HEK293 (cell line): ENCODE data around the gene PRRT1.

Source experiments
- HIC1 ChIP-seq: fragments of 450-650 bp; formaldehyde crosslinking; IDR thresholded peaks from 2 replicates; pipeline ENCODE4 v1.5.1; 2016; ENCODE audit warnings: missing biosample characterization, missing genetic modification characterization
- KLF16 ChIP-seq: fragments of 450-650 bp; formaldehyde crosslinking; IDR thresholded peaks from 2 replicates; pipeline ENCODE4 v1.5.1; 2017; ENCODE audit warnings: missing biosample characterization, missing genetic modification characterization
- MZF1 ChIP-seq: fragments of 450-650 bp; formaldehyde crosslinking; IDR thresholded peaks from 2 replicates; pipeline ENCODE4 v1.5.1; 2017; ENCODE audit warnings: missing biosample characterization, missing genetic modification characterization, borderline replicate concordance
- RBAK ChIP-seq: fragments of 450-650 bp; formaldehyde crosslinking; IDR thresholded peaks from 2 replicates; pipeline ENCODE4 v1.5.1; 2016; ENCODE audit warnings: missing biosample characterization, missing genetic modification characterization
- SCRT1 ChIP-seq: fragments of 450-650 bp; formaldehyde crosslinking; IDR thresholded peaks from 2 replicates; pipeline ENCODE4 v1.5.1; 2016; ENCODE audit warnings: missing biosample characterization, missing genetic modification characterization, borderline replicate concordance
- ZBTB10 ChIP-seq: fragments of 450-650 bp; formaldehyde crosslinking; IDR thresholded peaks from 2 replicates; pipeline ENCODE4 v1.5.1; 2016; ENCODE audit warnings: missing biosample characterization, missing genetic modification characterization
- ZBTB20 ChIP-seq: fragments of 450-650 bp; formaldehyde crosslinking; IDR thresholded peaks from 2 replicates; pipeline ENCODE4 v1.5.1; 2016; ENCODE audit warnings: missing biosample characterization, missing genetic modification characterization
- ZBTB44 ChIP-seq: fragments of 450-650 bp; IDR thresholded peaks from 2 replicates; pipeline ENCODE4 v1.5.1; 2018; ENCODE audit warnings: missing biosample characterization, mild to moderate bottlenecking, missing genetic modification characterization
- ZNF112 ChIP-seq: fragments of 450-650 bp; formaldehyde crosslinking; IDR thresholded peaks from 2 replicates; pipeline ENCODE4 v1.5.0; 2017; ENCODE audit warnings: missing biosample characterization, missing genetic modification characterization
- ZNF18 ChIP-seq: fragments of 450-650 bp; formaldehyde crosslinking; IDR thresholded peaks from 2 replicates; pipeline ENCODE4 v1.5.1; 2016; ENCODE audit warnings: missing biosample characterization, missing genetic modification characterization
- ZNF214 ChIP-seq: fragments of 450-650 bp; formaldehyde crosslinking; IDR thresholded peaks from 2 replicates; pipeline ENCODE4 v1.5.1; 2017; ENCODE audit warnings: missing biosample characterization, mild to moderate bottlenecking, missing genetic modification characterization, borderline replicate concordance
- ZNF274 ChIP-seq, 2 experiments: fragments of 200-500 bp in 1 of 2; fragments of 450-650 bp in 1 of 2; sonication (Bioruptor generic) in 1 of 2; formaldehyde crosslinking in 1 of 2; IDR thresholded peaks; 2 replicates each; pipeline versions ENCODE4 v1.5.1 to v1.6.1; 2014 to 2016; ENCODE audit warnings: borderline replicate concordance in 1 of 2, inconsistent platforms in 1 of 2, low read length in 1 of 2, missing biosample characterization in 1 of 2, missing genetic modification characterization in 1 of 2
- ZNF280D ChIP-seq: fragments of 450-650 bp; formaldehyde crosslinking; IDR thresholded peaks from 2 replicates; pipeline ENCODE4 v1.5.1; 2016; ENCODE audit warnings: missing biosample characterization, missing genetic modification characterization
- ZNF324 ChIP-seq: fragments of 450-650 bp; formaldehyde crosslinking; IDR thresholded peaks from 2 replicates; pipeline ENCODE4 v1.5.1; 2016; ENCODE audit warnings: missing biosample characterization, missing genetic modification characterization
- ZNF341 ChIP-seq: fragments of 450-650 bp; formaldehyde crosslinking; IDR thresholded peaks from 2 replicates; pipeline ENCODE4; 2016; ENCODE audit warnings: low read depth, missing biosample characterization, missing genetic modification characterization
- ZNF473 ChIP-seq: fragments of 450-650 bp; formaldehyde crosslinking; IDR thresholded peaks from 2 replicates; pipeline ENCODE4 v1.5.1; 2017; ENCODE audit warnings: missing biosample characterization, missing genetic modification characterization
- ZNF513 ChIP-seq: fragments of 450-650 bp; IDR thresholded peaks from 2 replicates; pipeline ENCODE4 v1.5.1; 2018; ENCODE audit warnings: missing biosample characterization, missing genetic modification characterization
- ZNF514 ChIP-seq: fragments of 450-650 bp; formaldehyde crosslinking; IDR thresholded peaks from 2 replicates; pipeline ENCODE4 v1.5.1; 2016; ENCODE audit warnings: missing biosample characterization, missing genetic modification characterization
- ZNF624 ChIP-seq: fragments of 450-650 bp; formaldehyde crosslinking; IDR thresholded peaks from 2 replicates; pipeline ENCODE4 v1.5.1; 2017; ENCODE audit warnings: missing biosample characterization, missing genetic modification characterization
- ZNF654 ChIP-seq: fragments of 450-650 bp; formaldehyde crosslinking; IDR thresholded peaks from 2 replicates; pipeline ENCODE4 v1.5.1; 2016; ENCODE audit warnings: low read depth, missing biosample characterization, missing genetic modification characterization
- ZNF664 ChIP-seq: fragments of 450-650 bp; formaldehyde crosslinking; IDR thresholded peaks from 2 replicates; pipeline ENCODE4 v1.5.1; 2016; ENCODE audit warnings: missing biosample characterization, missing genetic modification characterization
- ZNF747 ChIP-seq: fragments of 450-650 bp; formaldehyde crosslinking; IDR thresholded peaks from 2 replicates; pipeline ENCODE4 v1.5.1; 2016; ENCODE audit warnings: missing biosample characterization, missing genetic modification characterization
- ZNF830 ChIP-seq: fragments of 450-650 bp; IDR thresholded peaks from 2 replicates; pipeline ENCODE4 v1.5.0; 2018; ENCODE audit warnings: missing biosample characterization, missing genetic modification characterization, low read depth, mild to moderate bottlenecking, moderate library complexity
- ZSCAN16 ChIP-seq: fragments of 450-650 bp; formaldehyde crosslinking; IDR thresholded peaks from 2 replicates; pipeline ENCODE4 v1.5.1; 2016; ENCODE audit warnings: missing biosample characterization, missing genetic modification characterization

Gene PRRT1

GRCh38 chr6:32177183-32177787, 25.5 kb upstream of the PRRT1 start (continued):
- no peak for TF ChIP-seq ZNF280D (tag by site-specific recombination)
- TF ChIP-seq ZNF18 (tag by site-specific recombination), result no peak
- no peak for TF ChIP-seq ZBTB44 (tag by site-specific recombination)
- TF ChIP-seq ZBTB20 (tag by site-specific recombination), result no peak
- no peak for TF ChIP-seq ZNF112 (tag by site-specific recombination)
- peak; percentile 25; the same call in 1 of the 2 replicates for TF ChIP-seq ZNF324 (tag by site-specific recombination)
- no peak for TF ChIP-seq ZNF624
- no peak for TF ChIP-seq RBAK (tag by site-specific recombination)
- TF ChIP-seq SCRT1, result no peak
- TF ChIP-seq ZNF747, result no peak
- no peak for TF ChIP-seq HIC1
- no peak for TF ChIP-seq ZNF473 (tag by site-specific recombination)
- no peak for TF ChIP-seq MZF1 (tag by site-specific recombination)
- TF ChIP-seq ZNF514 (tag by site-specific recombination), result no peak
- TF ChIP-seq ZNF274 (IDR thresholded peaks at IDR 0.05; ENCODE audit: low read length), result no peak
- no peak for TF ChIP-seq ZNF274 (tag by site-specific recombination; IDR thresholded peaks at IDR 0.05; ENCODE audit: borderline replicate concordance)
- TF ChIP-seq KLF16 (tag by site-specific recombination), result peak; percentile 26; the same call in 1 of the 2 replicates
- peak; percentile 58; the same call in 1 of the 2 replicates for TF ChIP-seq ZBTB10 (tag by site-specific recombination)
- TF ChIP-seq ZNF830, result no peak
- TF ChIP-seq ZNF214 (tag by site-specific recombination), result no peak
- no peak for TF ChIP-seq ZNF654 (tag by site-specific recombination)
- no peak for TF ChIP-seq ZNF664 (tag by site-specific recombination)
- TF ChIP-seq ZSCAN16 (tag by site-specific recombination), result no peak
- TF ChIP-seq ZNF513 (tag by site-specific recombination), result no peak
- 0 out of 2 replicates have a peak, but pooled peaks have one; percentile 41 for TF ChIP-seq ZNF341 (tag by site-specific recombination)
